GM03348 (cell line): ENCODE measurements around the gene EPS8L2.

Experiments
- DNase-seq: peaks from one replicate; pipeline ENCODE4 v3.0.0; 2012; ENCODE audit warnings: low spot score

The EPS8L2 gene

DNA sequence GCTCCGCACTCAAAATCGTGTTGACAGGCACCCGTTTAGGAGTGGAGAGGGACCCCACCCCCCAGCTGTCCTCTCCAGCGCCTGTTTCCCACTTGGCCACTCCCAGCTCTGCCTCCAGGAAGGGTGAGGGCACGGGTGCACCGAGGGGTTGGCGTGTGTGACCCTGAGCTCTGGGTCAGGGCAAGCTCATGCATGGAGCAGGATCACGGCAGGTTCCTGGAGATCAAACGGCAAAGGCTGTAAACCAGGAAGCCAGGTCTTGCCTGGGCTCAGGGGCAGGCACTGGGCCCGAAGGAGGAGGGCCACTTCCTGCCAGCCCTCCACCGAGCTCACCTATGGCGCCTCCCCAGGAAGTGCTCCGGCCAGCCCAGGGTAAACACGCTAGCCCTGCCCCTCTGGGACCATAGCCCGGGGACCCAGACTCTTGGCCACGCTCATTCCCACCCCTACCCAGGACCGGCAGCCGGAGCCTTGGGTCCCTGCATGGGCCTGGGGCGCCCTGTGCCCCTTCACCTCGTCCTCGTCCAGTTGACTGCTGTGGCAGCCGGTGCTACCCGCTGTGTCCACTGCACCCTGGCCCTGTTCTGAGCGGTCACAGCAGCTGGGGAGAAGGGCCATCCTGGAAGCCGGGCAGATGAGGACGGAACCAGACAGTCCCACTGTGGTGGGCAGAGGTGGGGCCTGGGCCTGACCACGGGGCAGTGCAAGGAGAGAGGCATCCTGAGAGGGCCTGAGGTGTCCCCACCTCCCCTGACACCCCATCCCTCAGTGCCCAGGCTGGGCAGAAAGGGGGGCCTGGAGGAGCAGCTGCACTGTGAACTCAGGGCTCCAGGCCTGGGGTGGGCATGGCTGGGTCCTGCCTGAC lies 1.0 kb upstream of the EPS8L2 start:
- DNase-seq: no peak

- DNase-seq: peak; percentile 82
Observed at GRCh38 chr11:706439-706956, 467 bp downstream of the EPS8L2 start.

- DNase-seq: peak; percentile 91
Observed at GRCh38 chr11:706957-707816, 1.2 kb downstream of the EPS8L2 start.

- DNase-seq: no peak
Observed at GRCh38 chr11:707817-708420, 1.9 kb downstream of the EPS8L2 start.

GRCh38 chr11:708511-708910 lies 2.5 kb downstream of the EPS8L2 start:
- no peak for DNase-seq

GRCh38 chr11:709109-709997 lies 3.3 kb downstream of the EPS8L2 start:
- DNase-seq: no peak

- no peak for DNase-seq
Observed at GRCh38 chr11:714436-714835, 8.4 kb downstream of the EPS8L2 start.

DNA sequence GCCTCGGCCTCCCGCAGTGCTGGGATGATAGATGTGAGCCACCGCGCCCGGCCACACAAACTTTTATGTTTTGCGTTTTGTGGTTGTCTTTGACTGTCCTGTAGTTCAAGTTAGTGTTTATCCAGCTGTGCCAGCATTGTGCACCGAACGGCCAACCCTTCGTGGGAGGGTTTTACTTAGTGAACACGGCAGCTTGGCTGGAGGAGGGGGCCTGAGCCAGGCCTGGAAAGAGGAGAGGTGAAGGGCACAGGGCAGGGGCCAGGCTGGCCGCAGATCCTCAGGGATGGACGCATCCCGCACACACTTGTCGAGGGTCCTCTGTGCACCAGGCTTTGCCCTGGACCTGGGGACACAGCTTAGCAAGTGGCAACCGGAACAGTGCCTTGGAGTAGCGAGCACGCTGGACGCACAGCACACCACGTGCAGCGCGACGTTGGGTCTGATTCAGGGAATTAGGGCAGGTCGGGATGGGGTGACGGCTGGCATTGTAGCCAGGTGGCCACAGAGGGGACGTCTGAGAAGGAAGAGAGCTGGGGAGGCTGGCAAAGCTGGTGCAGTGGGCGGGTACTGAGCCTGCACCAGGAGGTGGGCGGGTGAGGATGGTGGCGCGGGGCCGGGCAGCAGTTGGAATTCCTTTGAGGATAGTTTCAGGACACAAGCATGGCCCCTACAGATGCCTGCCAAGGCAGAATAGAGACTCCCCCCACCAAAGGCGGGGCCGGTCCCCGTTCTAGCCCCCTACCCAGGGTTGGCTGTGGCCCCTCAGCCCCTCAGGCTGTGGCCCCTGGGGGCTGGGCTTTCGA lies 13.4 kb downstream of the EPS8L2 start:
- no peak for DNase-seq

DNA sequence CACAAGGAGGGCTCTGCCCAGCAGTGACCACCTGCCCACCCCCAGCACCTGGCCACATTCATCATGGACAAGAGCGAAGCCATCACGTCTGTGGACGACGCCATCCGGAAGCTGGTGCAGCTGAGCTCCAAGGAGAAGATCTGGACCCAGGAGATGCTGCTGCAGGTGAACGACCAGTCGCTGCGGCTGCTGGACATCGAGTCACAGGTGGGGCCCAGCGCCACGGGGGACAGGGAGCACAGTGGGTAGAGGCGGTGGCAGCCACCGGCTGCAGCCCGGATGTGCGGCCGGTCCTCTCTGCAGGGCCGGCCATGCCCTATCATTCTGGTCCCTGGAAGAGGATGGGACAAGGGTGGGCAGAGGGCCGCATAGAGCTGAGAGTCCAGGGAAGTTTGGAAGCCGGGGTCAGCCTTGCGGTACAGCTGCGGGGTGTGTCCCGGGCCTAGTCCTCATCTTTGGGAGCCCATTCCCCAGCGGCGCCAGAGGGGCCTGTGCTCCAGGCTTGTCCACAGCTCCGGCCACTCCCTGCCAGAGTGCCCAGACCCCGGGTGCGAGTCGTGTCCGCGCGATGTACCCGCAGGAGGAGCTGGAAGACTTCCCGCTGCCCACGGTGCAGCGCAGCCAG lies 14.1 kb downstream of the EPS8L2 start:
- DNase-seq: no peak

DNA sequence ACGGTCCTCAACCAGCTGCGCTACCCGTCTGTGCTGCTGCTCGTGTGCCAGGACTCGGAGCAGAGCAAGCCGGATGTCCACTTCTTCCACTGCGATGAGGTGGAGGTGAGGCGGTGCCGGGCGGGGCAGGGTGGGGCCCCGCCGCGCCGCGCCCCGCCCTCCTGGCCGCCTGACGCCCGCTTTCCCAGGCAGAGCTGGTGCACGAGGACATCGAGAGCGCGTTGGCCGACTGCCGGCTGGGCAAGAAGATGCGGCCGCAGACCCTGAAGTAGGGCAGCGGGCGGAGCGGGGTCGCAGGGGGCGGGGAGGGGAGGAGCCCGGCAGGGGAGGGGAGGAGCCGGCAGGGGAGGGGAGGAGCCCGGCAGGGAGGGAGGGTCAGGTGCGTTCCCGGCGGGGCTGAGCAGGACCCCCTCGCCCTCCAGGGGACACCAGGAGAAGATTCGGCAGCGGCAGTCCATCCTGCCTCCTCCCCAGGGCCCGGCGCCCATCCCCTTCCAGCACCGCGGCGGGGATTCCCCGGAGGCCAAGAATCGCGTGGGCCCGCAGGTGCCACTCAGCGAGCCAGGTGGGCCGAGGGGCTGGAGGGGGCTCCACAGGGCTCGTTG lies 14.7 kb downstream of the EPS8L2 start:
- no peak for DNase-seq

DNA sequence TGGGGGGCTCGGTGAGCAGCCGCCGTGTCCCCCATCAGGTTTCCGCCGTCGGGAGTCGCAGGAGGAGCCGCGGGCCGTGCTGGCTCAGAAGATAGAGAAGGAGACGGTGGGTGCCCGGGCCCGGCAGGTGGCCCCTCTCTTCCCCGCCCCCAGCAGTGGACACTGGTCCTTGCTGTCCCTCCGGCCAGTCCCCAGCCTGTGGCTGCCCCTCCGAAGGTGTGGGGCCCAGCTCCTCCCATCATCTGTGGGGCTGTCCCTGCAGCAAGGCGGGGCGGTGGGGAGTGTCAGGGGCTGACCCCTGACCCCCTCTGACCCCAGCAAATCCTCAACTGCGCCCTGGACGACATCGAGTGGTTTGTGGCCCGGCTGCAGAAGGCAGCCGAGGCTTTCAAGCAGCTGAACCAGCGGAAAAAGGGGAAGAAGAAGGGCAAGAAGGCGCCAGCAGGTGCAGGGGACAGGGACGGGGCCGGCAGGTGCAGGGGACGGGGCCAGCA lies 15.3 kb downstream of the EPS8L2 start:
- no peak for DNase-seq

GRCh38 chr11:721741-722345 lies 15.8 kb downstream of the EPS8L2 start:
- no peak for DNase-seq

GRCh38 chr11:722346-722811 lies 16.3 kb downstream of the EPS8L2 start:
- no peak for DNase-seq

GRCh38 chr11:723120-723883 lies 17.3 kb downstream of the EPS8L2 start:
- peak; percentile 72 for DNase-seq

- no peak for DNase-seq
Observed at GRCh38 chr11:724049-724777, 18.2 kb downstream of the EPS8L2 start.

- DNase-seq: no peak
Observed at GRCh38 chr11:724778-725386, 18.9 kb downstream of the EPS8L2 start.

- DNase-seq: no peak
Observed at GRCh38 chr11:725624-726202, 19.7 kb downstream of the EPS8L2 start.
